HG03558 (cell line): Measurements from ENCODE around the gene GRPEL1.
"Not testable (repeated sequence)": the region's sequence is repeated elsewhere in the genome, so short reads cannot be mapped to it uniquely, and the experiment has no call there.

Source experiments
- ATAC-seq: cut with Tn5 transposase; IDR thresholded peaks from one replicate; pipeline ENCODE4 v1.9.1; 2021; ENCODE audit warnings: moderate number of reproducible peaks; ENCODE audit not compliant: unreplicated experiment; ENCODE audit errors: extremely low read depth

GRPEL1 gene

DNA sequence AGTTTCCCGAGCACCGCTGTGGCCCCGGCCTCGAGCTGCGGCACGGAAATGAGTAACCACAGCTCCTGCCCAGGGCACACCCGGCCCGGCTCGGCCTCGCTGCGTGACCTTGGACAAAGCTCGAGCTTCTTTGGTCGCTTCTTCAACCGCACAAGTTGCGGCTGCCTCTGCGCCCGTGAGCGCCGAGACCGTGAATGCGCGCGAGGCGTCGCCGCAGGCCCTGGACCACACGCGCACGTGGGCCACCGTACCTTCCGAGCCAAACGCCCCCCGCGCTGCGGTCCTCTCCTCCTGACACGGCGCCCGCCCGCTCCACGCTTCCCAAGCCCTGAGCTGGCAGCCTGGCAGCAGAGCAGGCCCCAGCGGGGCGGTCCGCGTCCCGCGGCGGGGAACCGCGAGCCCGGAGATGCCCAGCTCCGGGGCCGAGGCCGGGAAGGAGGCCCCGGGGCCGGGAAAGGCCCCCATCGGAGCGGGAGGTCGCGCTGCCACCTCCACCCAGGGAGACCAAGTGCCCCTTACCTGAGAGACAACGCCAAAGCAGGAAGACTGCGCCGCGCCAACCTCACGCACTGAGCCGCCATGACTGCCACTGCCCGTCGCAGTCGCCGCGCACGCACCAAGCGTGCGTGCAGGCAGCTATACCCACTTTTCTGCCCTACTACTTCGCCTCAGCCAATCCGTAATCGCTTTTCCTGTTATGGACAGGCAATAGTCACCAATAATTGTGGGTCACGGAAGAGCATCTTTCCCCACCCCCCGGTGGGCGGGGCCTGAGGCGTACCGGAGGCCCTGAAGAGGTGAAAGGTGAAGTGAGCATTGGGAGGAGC is at the start of gene GRPEL1:
TSS of gene GRPEL1 (minus strand) at position 613 of the 827 bp plus-strand sequence. CDS start at position 581, 32 bp downstream.
- peak; percentile 91 for ATAC-seq

DNA sequence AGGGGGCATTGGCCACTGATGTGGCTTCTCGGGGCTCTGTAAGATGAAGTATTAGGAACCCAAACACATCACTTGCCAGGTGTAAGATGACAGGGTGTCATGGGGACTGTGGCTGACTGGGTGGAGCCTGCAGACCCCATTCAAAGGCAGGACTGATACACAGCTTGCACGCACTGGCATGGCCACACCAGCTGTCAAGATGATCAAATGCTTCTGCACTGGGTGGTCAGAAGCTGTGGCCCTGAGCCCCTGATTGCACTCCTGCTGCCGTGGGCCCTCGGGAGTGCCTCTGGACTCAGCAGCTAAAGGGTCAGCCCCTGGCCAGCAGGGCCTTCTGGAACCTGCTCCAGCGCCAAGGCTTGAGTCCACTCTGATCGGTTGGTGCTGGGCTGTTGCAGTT is 48.8 kb upstream of the GRPEL1 start:
- ATAC-seq: no peak

DNA sequence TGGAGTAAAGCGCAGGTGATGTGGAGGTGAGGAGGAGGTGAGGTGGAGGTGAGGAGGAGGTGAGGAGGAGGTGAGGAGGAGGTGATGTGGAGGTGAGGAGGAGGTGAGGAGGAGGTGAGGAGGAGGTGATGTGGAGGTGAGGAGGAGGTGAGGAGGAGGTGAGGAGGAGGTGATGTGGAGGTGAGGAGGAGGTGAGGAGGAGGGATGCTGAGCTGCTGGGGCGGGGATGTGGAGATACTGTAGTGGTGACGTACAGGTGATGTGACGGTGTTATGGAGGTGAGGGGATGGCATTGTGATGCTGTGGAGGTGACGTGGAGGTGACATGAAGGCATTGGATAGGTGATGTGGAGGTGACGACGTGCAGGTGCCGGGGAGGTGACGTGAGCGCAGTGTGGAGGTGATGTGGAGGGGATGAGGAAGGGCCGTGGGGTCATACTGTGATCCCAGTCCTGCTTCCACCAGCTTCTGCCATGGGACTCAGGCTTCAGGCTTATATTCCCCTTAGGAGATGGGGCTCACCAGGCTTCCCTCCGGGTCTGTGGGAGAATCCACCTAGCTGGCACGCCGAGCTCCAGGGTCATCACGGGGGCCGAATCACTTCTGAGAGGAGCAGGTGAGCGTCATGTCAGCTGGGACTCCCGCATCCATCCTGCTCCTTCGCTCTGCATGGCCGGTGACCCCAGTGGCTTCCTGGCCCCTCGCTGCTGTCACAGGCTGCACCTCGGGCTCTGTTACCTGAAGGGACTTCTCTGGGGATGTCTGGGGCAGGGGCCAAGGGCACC is 47.9 kb upstream of the GRPEL1 start:
- no peak for ATAC-seq

DNA sequence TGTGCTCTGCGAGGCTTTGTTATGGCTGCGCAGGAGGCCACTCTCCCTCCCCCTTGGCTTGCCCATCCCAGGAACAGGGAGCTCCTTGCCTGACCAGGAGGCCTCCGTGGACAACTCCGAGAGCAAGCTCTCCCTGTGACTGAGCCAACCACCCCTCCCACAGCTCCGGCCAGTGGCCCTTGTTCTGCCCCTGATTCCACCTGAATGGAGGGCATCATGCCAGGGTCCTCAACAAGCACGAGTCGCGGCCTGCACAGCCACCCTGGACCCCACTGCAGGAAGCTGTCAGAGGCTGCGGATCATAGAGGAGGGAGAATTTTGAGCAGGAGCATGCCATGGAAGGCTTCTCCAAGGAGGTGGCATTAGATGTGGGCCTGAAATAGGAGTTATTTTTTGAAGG is 44.8 kb upstream of the GRPEL1 start:
- ATAC-seq: no peak

DNA sequence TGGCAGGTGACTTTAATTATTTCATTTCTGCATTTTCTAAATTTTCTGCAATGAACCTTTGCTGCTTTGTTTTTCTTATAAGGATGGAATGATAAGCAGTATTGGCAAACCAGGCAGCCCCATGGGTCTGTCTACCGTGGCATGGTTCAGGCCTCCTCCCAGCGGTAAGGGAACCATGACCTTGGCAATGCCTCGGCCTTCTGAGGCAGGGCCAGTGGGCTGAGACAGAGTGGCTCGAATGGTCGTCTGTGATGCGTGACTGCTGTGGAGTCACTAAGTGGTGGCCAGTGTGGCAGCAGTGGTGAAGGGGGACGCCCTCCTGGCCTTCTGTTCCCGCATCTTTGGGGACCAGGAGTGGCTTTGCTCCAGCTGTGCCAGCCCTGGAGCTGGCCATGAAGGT is 43.6 kb upstream of the GRPEL1 start:
- ATAC-seq: no peak

DNA sequence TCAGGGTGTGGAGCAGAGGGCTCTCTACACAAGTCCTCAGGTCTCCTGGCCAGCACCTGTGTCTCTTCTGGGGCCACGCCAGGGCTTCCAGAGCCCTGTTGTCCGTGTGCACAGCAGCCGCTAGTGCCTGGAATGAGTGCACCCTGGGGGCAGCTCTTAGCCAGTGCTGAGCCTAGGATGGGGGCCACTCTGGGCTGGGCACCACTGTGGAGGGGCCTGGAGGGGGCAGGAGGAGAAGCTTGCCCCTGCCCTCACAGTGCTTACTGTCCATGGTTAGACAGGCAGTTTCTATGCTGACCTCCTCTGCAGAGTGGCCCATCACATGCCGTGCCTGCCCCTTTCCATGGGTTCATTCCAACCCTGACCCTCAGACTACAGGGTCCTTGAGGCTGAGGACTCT is 42.7 kb upstream of the GRPEL1 start:
- no peak for ATAC-seq

DNA sequence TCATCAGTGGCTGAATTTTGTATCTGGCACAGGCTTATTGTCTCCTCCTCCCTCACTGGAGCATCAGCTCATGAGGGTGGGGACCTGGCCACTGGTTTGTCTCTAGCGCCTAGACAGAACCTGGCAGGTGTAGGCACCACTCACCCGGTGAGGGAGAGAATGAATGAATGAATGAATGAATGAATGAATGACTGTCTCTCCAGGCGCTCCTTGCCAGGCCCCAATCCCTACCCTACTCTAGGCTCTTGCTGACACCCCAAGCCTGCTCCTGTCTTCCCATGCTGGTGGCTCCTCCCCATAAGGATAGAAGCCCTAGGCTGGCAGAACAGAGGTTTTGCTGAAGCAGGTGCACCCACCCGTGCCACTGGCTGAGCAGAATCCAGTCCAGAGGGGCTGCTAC is 41.3 kb upstream of the GRPEL1 start:
- no peak for ATAC-seq

DNA sequence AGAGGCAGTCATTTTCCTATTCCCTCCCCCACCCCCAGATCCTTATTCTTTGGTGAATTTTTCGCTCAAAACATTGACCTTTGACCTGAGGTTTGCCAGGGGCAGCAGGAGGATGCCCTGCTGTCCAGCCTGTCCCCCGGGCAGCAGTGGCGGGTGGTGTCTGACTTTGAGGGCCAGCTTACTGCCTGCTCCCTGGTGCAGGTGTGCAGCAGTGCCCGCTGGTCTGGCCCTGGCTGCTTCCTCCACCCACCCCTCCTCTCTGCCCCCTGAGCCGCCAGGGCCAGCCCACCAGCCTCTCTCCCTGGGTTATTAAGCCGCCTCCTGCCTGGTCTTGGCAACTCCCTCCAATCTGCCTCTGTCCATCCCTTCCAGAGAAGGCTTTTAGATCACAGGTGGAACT is 40.8 kb upstream of the GRPEL1 start:
- ATAC-seq: no peak

DNA sequence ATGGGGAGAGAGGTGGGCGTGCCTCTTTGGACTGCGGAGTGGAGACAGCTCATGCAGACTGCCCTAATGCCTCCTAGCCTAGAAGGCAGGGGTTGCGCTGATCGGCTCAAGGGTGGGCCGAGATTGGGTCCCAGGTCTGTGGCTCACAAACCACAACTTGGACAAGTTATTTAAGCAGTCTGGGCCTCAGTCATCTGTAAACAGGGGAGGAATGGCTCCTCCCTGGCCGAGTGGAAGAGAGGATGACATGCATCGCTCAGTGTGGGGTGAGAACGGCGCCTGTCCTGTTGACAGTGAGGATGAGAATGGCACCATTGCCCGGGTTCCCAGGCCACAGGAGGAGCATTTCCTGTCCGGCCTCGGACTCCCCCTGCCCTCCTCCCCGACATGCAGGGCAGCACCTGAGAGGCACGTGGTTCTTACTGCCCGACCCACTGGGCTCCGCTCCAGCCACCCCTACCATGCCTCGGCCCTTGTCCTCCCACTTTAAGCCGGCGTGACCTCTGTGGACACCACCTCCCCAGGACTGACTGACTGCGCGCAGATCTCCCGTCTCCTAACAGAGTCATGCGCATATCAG is 40.3 kb upstream of the GRPEL1 start:
- ATAC-seq: no peak

DNA sequence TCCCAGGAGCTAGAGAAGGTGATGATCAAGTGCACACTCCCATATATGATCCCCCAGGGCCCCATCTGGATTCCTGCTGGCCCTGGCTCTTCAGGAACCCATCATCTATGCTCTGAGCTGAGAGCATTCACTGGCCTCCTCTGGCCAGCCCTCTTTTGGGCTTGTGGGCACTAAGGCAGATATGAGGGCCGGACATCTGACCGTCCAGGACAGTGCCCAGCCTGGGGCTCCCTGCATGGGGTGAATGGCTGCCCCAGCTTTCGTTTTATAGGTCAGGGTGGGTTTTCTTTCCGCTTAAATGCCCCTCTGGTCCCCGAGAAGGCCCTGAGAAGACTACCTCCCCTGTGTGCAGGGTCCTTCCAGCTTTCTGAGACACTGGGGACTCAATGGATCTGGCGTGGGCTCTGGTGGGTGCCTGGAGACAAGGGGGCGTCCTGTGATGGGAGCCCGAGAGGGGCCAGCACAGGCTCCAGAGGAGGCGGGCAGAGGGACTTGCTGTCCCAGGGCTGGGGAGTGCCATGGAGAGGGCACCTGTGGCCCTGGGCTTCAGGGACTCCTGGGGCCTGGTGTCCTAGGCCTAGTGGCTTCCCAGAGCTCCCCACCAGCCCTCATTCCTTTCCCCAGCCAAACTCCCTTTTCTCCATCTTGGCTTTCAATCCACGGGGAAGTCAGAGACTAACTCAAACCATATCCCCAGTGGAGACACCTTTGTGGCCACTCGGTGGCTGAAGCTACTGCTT is 39.5 kb upstream of the GRPEL1 start:
- ATAC-seq: no peak

DNA sequence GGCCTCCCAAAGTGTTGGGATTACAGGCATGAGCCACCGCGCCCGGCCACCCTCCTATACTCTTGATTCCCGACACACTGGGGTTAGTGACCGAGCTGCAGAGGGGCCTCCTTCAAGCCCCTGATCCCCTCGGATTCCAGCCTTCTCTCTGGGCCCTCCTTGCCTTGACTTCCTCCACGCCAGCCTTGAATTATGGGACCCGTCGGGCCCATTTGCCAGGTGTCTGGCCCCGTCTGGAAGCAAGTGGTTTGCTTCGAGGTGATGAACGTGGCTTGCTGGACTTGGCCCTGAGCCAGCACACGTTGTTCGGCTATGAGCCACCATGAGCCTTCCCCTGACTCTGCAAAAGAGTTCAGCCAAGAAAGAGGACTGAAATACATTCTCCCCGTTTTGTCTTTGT is 37.4 kb upstream of the GRPEL1 start:
- ATAC-seq: no peak

DNA sequence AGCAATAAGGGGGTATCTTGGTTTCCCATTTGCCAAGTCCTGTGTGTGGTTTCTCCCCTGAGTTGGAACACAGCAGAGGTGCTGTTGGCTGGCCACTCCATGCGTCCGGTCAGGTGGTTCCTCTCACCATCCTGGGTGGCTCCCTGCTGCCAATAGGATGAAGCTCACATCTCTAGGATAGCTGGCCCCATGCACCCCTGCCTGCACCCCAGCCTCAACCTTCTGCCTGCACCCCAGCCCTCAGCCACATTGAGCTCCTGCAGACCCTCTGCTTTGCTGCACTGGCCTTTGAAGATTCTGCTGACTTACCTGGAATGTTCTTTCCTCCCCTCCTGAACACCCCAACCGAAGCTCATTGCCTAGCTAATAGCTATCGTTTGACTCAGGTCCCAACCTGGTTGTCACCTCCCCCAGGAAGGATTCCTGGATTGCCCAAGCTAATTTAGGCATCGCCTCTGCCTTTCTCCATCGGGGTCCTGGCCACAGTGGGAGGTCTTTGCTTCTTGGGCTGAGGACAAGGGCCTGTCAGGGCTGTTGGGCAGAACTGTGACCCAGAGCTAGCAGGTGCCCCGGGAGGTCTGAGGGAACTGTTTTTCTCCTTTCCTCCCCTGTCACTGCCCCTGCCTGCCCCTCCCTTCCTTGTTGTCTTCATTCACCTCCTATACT is 36.6 kb upstream of the GRPEL1 start:
- ATAC-seq: no peak

DNA sequence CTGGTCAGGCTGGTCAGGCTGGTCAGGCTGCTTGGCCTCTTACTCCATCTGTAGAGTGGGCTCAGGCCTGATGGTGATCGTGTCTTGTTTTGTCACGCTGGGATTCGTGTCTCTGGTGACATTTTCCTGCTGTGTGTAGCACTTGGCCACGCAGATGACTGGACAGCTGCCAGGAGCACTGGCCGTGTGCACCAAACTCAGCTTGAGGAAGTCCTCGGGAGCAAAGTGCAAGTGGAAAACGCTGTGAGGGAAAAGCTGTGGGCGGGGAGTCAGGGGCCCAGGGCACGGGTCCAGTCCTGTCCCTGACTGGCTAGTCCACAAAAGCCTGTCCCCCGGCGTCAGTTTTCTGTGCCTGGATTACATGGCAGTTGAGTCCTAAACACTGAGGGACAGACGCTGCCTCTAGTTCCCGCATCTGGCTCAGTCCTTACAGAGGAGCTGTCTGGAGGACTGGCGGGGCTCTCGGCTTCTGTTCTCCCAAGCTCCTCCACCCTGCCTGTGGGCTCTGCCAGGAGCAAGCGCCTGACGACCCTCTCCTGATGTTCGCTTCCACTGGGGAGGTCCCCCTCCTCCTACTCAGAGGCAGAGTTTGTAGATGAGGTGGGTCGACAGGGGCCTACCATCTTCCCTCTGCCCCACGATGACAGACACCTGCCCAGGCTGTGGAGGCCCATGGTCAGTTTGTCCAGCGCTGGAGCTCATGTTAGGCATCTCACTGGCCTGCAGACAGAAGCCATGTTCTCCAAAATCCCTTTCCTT is 35.9 kb upstream of the GRPEL1 start:
- no peak for ATAC-seq

DNA sequence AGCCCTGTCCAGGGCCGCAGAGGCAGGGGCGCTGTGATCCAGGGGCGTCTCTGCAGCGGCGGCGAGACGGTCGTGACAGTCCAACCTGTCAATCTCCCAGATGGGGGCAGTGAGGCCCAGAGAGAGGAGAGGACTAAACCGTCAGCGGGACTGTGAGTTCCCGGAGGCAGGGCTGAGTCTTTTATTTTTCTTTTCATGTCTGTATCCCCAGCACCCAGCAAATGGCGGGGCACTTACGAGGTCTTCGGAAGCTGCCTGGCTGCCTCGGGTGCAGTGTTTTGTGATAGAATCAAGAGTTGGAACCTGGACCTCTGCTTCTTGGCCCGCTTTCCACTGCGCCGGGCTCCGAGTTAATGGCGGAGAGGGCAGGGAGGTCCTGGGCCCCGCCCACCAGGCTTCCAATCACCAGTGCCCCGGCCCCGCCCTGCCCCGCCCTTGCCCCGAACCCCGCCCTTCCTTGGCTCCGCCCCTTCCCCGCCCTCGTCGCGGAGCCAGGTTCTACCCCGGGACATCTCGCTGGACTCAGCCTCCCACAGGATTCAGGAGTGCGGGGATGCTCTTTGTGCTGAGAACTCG is 35.3 kb upstream of the GRPEL1 start:
- peak; percentile 70 for ATAC-seq

DNA sequence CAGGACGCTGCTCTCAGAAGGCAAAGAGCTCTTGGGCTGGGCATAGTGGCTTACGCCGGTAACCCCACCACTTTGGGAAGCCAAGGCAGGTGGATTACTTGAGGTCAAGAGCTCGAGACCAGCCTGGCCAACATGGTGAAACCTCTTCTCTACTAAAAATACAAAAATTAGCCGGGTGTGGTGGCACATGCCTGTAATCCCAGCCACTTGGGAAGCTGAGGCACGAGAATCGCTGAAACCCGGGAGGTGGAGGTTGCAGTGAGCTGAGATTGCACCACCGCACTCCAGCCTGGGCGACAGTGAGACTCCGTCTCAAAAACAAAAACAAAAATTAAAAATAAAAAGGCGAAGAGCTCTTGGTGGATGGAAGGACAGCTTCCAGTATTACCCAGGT is 34.6 kb upstream of the GRPEL1 start:
- not testable (repeated sequence) for ATAC-seq

DNA sequence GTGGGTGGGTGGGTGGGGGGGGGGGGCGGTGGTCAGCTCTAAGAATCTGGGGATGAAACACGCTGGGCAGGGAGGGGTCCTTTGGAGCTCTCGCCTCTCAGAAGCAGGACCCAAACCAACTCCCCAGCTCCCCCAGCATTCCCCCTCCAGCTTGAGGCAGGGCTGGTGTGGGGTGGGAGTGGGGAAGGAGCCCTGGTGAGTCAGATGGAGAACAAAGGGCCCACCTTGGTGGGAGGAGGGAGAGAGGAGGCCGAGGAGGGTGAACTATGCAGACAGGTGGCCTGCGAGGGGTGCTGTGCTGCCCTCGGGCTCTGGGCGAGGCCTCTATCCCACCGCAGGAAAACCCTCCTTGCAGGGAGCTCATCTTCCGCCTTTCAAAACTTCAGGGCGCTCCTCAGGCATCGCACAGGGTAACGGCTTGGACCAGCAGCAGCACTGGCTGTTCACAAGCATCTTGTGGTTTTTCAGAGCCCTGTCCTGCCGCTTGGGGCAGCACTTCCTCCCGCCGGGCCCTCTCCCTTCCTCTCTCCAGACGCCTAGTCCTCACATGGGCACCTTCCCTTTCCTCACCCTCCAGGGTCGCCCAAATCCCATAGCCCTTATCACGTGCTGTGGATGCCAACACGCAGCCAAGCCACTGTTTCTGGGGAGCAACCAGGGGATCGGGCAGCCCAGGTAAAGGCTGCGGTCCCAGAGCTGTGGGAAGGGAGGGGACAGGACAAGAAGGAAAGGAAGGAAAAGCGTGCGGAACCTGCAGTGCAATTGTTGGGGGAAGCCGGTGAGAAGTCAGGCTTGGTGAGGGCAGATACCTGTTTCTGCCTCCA is 34.0 kb upstream of the GRPEL1 start:
- ATAC-seq: peak; percentile 64

DNA sequence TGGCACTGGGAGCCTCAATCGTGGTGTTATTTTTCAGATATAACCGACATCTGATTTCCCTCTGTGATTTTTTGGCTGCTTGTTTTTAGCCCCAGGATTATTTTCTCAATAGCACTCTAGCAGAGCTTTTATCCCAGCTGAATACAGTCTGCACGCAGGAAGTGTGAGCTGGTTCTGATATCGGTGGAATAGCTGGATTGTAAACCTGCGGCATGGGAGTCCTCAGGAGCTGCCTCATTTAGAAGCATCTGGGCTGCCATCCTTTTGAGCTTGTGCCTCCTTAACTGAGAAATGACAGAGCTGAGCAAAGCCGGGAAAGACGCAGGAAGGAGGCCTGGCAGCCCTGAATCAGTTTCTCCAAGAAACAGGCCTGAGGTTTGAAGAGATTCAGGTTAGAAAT is 28.4 kb upstream of the GRPEL1 start:
- ATAC-seq: no peak

DNA sequence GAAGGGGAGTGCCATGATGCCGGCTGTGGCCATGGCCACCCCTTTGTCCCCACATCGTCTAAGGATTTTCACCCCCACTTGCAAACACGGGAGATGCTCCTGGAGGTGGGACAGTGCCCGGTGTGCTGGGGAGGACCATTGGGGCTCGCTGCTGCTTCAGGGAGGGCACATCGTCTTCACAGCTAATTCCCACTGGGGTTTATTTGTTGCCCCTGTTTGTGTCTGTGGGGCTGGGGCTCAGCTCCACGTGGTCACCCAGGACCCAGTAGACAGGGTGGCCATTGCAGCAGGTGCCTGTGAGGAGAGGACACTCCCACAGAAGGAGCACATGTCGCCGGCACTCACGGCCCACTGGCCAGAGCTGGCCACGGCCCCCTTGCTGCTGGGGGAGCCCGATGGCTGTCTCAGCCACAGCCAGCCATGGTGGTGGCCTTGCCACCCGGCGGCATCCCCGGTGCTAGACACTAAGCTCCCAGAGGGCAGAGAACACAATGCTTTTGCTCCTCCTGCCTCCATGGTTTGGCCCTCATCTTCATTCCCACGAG is 27.8 kb upstream of the GRPEL1 start:
- ATAC-seq: no peak
